Suppressor macrophage treated with lipopolysaccharide for 1 hour (primary cell): ENCODE measurements around the gene SBF2.

Experiments
- DNase-seq, 3 donors: peaks; one replicate each; pipeline ENCODE4 v3.0.0-alpha.2; 2020 to 2022

The SBF2 gene

GRCh38 chr11:10293423-10294289 is at the start of gene SBF2:
Gene SBF2 (minus strand): TSS chr11:10294219. CDS start chr11:10294069, 150 bp downstream.
- peak; percentile 93 to 95 (median 95) for DNase-seq

- no peak for DNase-seq
Observed at GRCh38 chr11:10338287-10338686, 44.3 kb upstream of the SBF2 start.

- no peak for DNase-seq
Observed at GRCh38 chr11:10333490-10333889, 39.5 kb upstream of the SBF2 start.

- DNase-seq: no peak
Observed at GRCh38 chr11:10331548-10332289, 37.7 kb upstream of the SBF2 start.

- DNase-seq: peak; percentile 27 to 63 (median 52)
Observed at GRCh38 chr11:10329935-10330334, 35.9 kb upstream of the SBF2 start.

GRCh38 chr11:10329356-10329755 is 35.3 kb upstream of the SBF2 start:
- DNase-seq: no peak

GRCh38 chr11:10328314-10329098 is 34.5 kb upstream of the SBF2 start:
- peak; percentile 71 to 90 (median 84) for DNase-seq

- peak in 2 of 3 donors; percentile 19 to 28 for DNase-seq
Observed at GRCh38 chr11:10327254-10327653, 33.2 kb upstream of the SBF2 start.

- DNase-seq: no peak
Observed at GRCh38 chr11:10326012-10326964, 32.3 kb upstream of the SBF2 start.

GRCh38 chr11:10325277-10326011 is 31.4 kb upstream of the SBF2 start:
- no peak for DNase-seq

- no peak for DNase-seq
Observed at GRCh38 chr11:10324474-10324873, 30.5 kb upstream of the SBF2 start.

GRCh38 chr11:10323793-10324170 is 29.8 kb upstream of the SBF2 start:
- no peak for DNase-seq

- peak; percentile 76 to 92 (median 90) for DNase-seq
Observed at GRCh38 chr11:10322830-10323792, 29.1 kb upstream of the SBF2 start.

GRCh38 chr11:10322401-10322800 is 28.4 kb upstream of the SBF2 start:
- no peak for DNase-seq

- no peak for DNase-seq
Observed at GRCh38 chr11:10320736-10321465, 26.9 kb upstream of the SBF2 start.

- no peak for DNase-seq
Observed at GRCh38 chr11:10319702-10320558, 25.9 kb upstream of the SBF2 start.

- DNase-seq: no peak
Observed at GRCh38 chr11:10318527-10318802, 24.4 kb upstream of the SBF2 start.

GRCh38 chr11:10317776-10318526 is 23.9 kb upstream of the SBF2 start:
- peak; percentile 22 to 46 (median 33) for DNase-seq
